ENCODE data around the gene ZNF544.
A peak's percentile ranks its signal among the peaks of the same experiment; 100 is the strongest.

The ZNF544 gene

GRCh38 chr19:58279042-58279924 is 50.6 kb downstream of the ZNF544 start:
- Histone ChIP-seq H2AFZ (ENCODE audit: low read depth, low read length, severe bottlenecking) (peak overlapping the region; percentile 87), H3K9me3 (ENCODE audit: insufficient read depth, low read length) (no peaks in the 10 kb centered on the region)
- TF ChIP-seq CTCF (IDR thresholded peaks at IDR 0.05; ENCODE audit: insufficient read depth, low read length, poor library complexity, severe bottlenecking) (no peak), EZH2phosphoT487 (conservative IDR thresholded peaks at IDR 0.05; ENCODE audit: low read length) (no peak)

GRCh38 chr19:58279925-58280316 is 51.2 kb downstream of the ZNF544 start:
- Histone ChIP-seq H3K9me2 (replicated peaks; ENCODE audit: insufficient read depth, low read length) (no peaks in the 10 kb centered on the region), H3K27ac (ENCODE audit: low read depth, low read length) (no peak overlapping the region), H3K9ac (ENCODE audit: low read length) (peak overlapping the region; percentile 88), H4K20me1 (ENCODE audit: low read depth, low read length) (no peaks in the 10 kb centered on the region), H2AFZ (ENCODE audit: low read depth, low read length, severe bottlenecking) (no peak overlapping the region), H3K27me3 (ENCODE audit: low read length) (no peaks in the 10 kb centered on the region), H3K36me3 (ENCODE audit: low read length) (no peaks in the 10 kb centered on the region), H3K9me3 (ENCODE audit: insufficient read depth, low read length) (no peaks in the 10 kb centered on the region), H3K79me2 (ENCODE audit: insufficient read depth, low read length) (peaks cover 58% of the 10 kb centered on the region), H3K4me3 (ENCODE audit: insufficient read depth, low read length, poor library complexity, severe bottlenecking) (peak overlapping the region; percentile 92), H3F3A (ENCODE audit: insufficient read depth) (no peaks in the 10 kb centered on the region; the same call in 1 of the 2 replicates), H3K4me2 (ENCODE audit: low read depth, low read length, poor library complexity, severe bottlenecking) (peak overlapping the region; percentile 81)
- TF ChIP-seq CTCF (IDR thresholded peaks at IDR 0.05; ENCODE audit: insufficient read depth, low read length, poor library complexity, severe bottlenecking) (no peak), EZH2phosphoT487 (conservative IDR thresholded peaks at IDR 0.05; ENCODE audit: low read length) (no peak)

More at GRCh38 chr19:58279042-58279924, 50.6 kb downstream of the ZNF544 start:
- Histone ChIP-seq H3K4me2 (ENCODE audit: low read depth, low read length, poor library complexity, severe bottlenecking) (peak overlapping the region; percentile 81), H3K9me2 (replicated peaks; ENCODE audit: insufficient read depth, low read length) (no peaks in the 10 kb centered on the region), H4K20me1 (ENCODE audit: low read depth, low read length) (no peaks in the 10 kb centered on the region), H3K27ac (ENCODE audit: low read depth, low read length) (0 out of 2 replicates have a peak overlapping the region, but pooled peaks have one; percentile 22), H3K4me3 (ENCODE audit: insufficient read depth, low read length, poor library complexity, severe bottlenecking) (peak overlapping the region; percentile 92), H3K9ac (ENCODE audit: low read length) (peak overlapping the region; percentile 88), H3K27me3 (ENCODE audit: low read length) (no peaks in the 10 kb centered on the region), H3K36me3 (ENCODE audit: low read length) (no peaks in the 10 kb centered on the region), H3F3A (ENCODE audit: insufficient read depth) (no peaks in the 10 kb centered on the region; the same call in 1 of the 2 replicates), H3K79me2 (ENCODE audit: insufficient read depth, low read length) (peaks cover 55% of the 10 kb centered on the region)

GRCh38 chr19:58284199-58284598 is 55.5 kb downstream of the ZNF544 start:
- H3K9me2 ChIP-seq (replicated peaks; ENCODE audit: insufficient read depth, low read length), result no peaks in the 10 kb centered on the region
- no peak overlapping the region for H3K9ac ChIP-seq (ENCODE audit: low read length)
- no peaks in the 10 kb centered on the region for H4K20me1 ChIP-seq (ENCODE audit: low read depth, low read length)
- TF ChIP-seq CTCF (IDR thresholded peaks at IDR 0.05; ENCODE audit: insufficient read depth, low read length, poor library complexity, severe bottlenecking) (no peak), EZH2phosphoT487 (conservative IDR thresholded peaks at IDR 0.05; ENCODE audit: low read length) (no peak)
- H2AFZ ChIP-seq (ENCODE audit: low read depth, low read length, severe bottlenecking), result no peak overlapping the region
- H3K9me3 ChIP-seq (ENCODE audit: insufficient read depth, low read length), result no peaks in the 10 kb centered on the region
- H3K27ac ChIP-seq (ENCODE audit: low read depth, low read length), result no peak overlapping the region
- no peaks in the 10 kb centered on the region for H3K36me3 ChIP-seq (ENCODE audit: low read length)
- H3K27me3 ChIP-seq (ENCODE audit: low read length), result no peaks in the 10 kb centered on the region
- H3K4me3 ChIP-seq (ENCODE audit: insufficient read depth, low read length, poor library complexity, severe bottlenecking), result no peak overlapping the region
- H3F3A ChIP-seq (ENCODE audit: insufficient read depth), result no peaks in the 10 kb centered on the region; the same call in 1 of the 2 replicates
- H3K4me2 ChIP-seq (ENCODE audit: low read depth, low read length, poor library complexity, severe bottlenecking), result no peak overlapping the region
- peaks cover 47% of the 10 kb centered on the region for H3K79me2 ChIP-seq (ENCODE audit: insufficient read depth, low read length)

All from SU-DHL-6 (cell line).